Measurements from ENCODE around the gene DPF3. TPM values are rescaled to one million over a fixed set of nuclear protein-coding genes. Genes with fewer than 3 reads are reported as not detected.

DPF3 gene
- total RNA-seq, 2 experiments from 2014 or later = 0.25 to 0.39 TPM

Other genes starting within 250 kb of the DPF3 start
- 10 to 100 TPM; 16.0 to 21.7 TPM for gene DCAF4, start 32.4 kb upstream of the DPF3 start, total RNA-seq
- gene ZFYVE1, start 133.0 kb upstream of the DPF3 start, total RNA-seq = 1 to 10 TPM; 8.3 to 9.4 TPM
- 100 to 1,000 TPM in 1 of 2 experiments, 10 to 100 TPM in 1; 95.6 to 115 TPM for gene RBM25, start 164.4 kb upstream of the DPF3 start, total RNA-seq
- 10 to 100 TPM; 31.2 to 31.6 TPM for gene PSEN1, start 242.4 kb upstream of the DPF3 start, total RNA-seq